Lower leg skin (tissue), 3 donors: ENCODE results near the gene GATB.

Source experiments
- POLR2A ChIP-seq, 2 donors: fragments of 450-650 bp; IDR thresholded peaks; one replicate each; pipeline ENCODE4 v1.6.1; 2016 to 2017; ENCODE audit warnings: antibody characterized with exemption in 2 of 2, mild to moderate bottlenecking in 1 of 2, moderate library complexity in 1 of 2
- TF ChIP-seq, protein P1 (sequence below), 3 donors: fragments of 450-650 bp; IDR thresholded peaks; one replicate each; pipeline ENCODE4 v1.5.1; 2016; ENCODE audit warnings: antibody characterized with exemption in 3 of 3, mild to moderate bottlenecking in 3 of 3, moderate library complexity in 2 of 3

DNA sequence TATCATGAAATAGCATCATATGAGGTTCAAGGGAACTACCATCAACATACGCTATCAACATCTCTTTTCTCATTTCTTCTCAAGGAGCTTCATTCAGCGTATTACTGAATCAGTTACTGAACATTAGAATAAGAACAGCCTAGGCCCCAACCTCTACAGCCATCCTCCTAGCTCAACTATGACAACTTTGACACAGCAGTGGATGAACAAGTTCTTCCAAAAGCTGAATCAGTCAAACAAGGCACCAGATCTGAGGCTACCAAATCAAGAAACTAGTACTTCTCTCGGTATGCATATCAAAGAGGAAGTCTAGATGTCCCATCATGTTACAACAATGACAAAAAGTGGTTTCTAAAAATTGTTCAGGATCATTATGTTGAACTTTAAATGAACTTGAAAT lies 57.4 kb downstream of the GATB start:
- TF ChIP-seq, protein P1, sequence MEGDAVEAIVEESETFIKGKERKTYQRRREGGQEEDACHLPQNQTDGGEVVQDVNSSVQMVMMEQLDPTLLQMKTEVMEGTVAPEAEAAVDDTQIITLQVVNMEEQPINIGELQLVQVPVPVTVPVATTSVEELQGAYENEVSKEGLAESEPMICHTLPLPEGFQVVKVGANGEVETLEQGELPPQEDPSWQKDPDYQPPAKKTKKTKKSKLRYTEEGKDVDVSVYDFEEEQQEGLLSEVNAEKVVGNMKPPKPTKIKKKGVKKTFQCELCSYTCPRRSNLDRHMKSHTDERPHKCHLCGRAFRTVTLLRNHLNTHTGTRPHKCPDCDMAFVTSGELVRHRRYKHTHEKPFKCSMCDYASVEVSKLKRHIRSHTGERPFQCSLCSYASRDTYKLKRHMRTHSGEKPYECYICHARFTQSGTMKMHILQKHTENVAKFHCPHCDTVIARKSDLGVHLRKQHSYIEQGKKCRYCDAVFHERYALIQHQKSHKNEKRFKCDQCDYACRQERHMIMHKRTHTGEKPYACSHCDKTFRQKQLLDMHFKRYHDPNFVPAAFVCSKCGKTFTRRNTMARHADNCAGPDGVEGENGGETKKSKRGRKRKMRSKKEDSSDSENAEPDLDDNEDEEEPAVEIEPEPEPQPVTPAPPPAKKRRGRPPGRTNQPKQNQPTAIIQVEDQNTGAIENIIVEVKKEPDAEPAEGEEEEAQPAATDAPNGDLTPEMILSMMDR (IDR thresholded peaks at IDR 0.05), result no peak
- no peak for TF ChIP-seq POLR2A (IDR thresholded peaks at IDR 0.05)
